HFFc6 (cell line): Measurements from ENCODE around the gene WASHC4. TPM values are rescaled to one million over a fixed set of nuclear protein-coding genes. Genes with fewer than 3 reads are reported as not detected.
A peak's percentile ranks its signal among the peaks of the same experiment; 100 is the strongest.
"Not testable (repeated sequence)": the region's sequence is repeated elsewhere in the genome, so short reads cannot be mapped to it uniquely, and the experiment has no call there.

ENCODE experiments used
- DNase-seq: peaks from one replicate; pipeline ENCODE4 v3.0.0-alpha.2; 2018
- H3K27ac Mint-ChIP-seq: 2 replicates; pipeline ENCODE4 v1.8.0; 2020; ENCODE audit warnings: mild to moderate bottlenecking, mixed read lengths
- H3K27me3 Mint-ChIP-seq: 2 replicates; pipeline ENCODE4 v1.8.0; 2021; ENCODE audit warnings: mild to moderate bottlenecking, moderate library complexity, mixed read lengths; ENCODE audit not compliant: insufficient read depth
- H3K36me3 Mint-ChIP-seq: 2 replicates; pipeline ENCODE4 v1.8.0; 2021; ENCODE audit warnings: low read depth, mixed read lengths
- H3K4me1 Mint-ChIP-seq: 2 replicates; pipeline ENCODE4 v1.8.0; 2020; ENCODE audit warnings: low read depth, mixed read lengths
- H3K4me3 Mint-ChIP-seq: 2 replicates; pipeline ENCODE4 v1.8.0; 2020; ENCODE audit warnings: mild to moderate bottlenecking, moderate library complexity, mixed read lengths
- H3K9me3 Mint-ChIP-seq: 2 replicates; pipeline ENCODE4 v1.8.0; 2020; ENCODE audit warnings: mild to moderate bottlenecking, mixed read lengths
- total RNA-seq, 6 experiments: library from RNA; stranded (reverse); fragmentation: NEBNext Ultra II Directional; extraction: Animal tissue kit (Norgen Biotek cat#: 25700); gene quantifications; 2 replicates in 1 of 6; 3 replicates in 5 of 6; pipeline ENCODE4 v1.2.3, GENCODE V29; 2021
- TF ChIP-seq, protein P1 (sequence below): fragments of 200-600 bp; sonication (generic); IDR thresholded peaks from 2 replicates; pipeline ENCODE4 v1.5.0; 2021; ENCODE audit warnings: antibody characterized with exemption, mild to moderate bottlenecking

Gene WASHC4
- total RNA-seq, 6 experiments from 2014 or later = 41.6 to 47.3 (median 44.1) TPM

DNA sequence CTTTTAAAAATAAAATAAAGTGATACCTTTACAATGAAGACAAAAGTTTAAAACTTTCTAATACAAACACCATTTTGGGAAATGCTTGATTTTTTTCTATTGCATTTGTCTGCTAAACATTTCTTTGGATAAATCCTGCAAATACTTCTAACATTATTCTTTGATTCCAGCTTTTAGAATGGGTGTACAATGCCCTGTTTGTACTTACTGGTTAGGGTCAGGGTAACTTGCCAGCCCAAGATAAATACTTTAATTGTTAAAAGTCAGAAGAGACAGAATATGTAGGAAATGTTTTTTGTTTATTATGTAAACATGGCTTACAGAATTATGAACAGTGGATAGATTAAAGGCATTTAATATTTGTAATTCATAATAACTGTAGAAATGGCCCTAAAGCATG, 60.5 kb downstream of the WASHC4 start:
- Mint-ChIP-seq H3K4me3 (no peak overlapping the region), H3K9me3 (no peaks in the 10 kb centered on the region), H3K27me3 (no peaks in the 10 kb centered on the region; the same call in 1 of the 2 replicates), H3K27ac (no peak overlapping the region), H3K36me3 (peaks cover 16% of the 10 kb centered on the region), H3K4me1 (peaks cover 34% of the 10 kb centered on the region)
- no peak for DNase-seq
- TF ChIP-seq, protein P1, sequence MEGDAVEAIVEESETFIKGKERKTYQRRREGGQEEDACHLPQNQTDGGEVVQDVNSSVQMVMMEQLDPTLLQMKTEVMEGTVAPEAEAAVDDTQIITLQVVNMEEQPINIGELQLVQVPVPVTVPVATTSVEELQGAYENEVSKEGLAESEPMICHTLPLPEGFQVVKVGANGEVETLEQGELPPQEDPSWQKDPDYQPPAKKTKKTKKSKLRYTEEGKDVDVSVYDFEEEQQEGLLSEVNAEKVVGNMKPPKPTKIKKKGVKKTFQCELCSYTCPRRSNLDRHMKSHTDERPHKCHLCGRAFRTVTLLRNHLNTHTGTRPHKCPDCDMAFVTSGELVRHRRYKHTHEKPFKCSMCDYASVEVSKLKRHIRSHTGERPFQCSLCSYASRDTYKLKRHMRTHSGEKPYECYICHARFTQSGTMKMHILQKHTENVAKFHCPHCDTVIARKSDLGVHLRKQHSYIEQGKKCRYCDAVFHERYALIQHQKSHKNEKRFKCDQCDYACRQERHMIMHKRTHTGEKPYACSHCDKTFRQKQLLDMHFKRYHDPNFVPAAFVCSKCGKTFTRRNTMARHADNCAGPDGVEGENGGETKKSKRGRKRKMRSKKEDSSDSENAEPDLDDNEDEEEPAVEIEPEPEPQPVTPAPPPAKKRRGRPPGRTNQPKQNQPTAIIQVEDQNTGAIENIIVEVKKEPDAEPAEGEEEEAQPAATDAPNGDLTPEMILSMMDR = no peak

DNA sequence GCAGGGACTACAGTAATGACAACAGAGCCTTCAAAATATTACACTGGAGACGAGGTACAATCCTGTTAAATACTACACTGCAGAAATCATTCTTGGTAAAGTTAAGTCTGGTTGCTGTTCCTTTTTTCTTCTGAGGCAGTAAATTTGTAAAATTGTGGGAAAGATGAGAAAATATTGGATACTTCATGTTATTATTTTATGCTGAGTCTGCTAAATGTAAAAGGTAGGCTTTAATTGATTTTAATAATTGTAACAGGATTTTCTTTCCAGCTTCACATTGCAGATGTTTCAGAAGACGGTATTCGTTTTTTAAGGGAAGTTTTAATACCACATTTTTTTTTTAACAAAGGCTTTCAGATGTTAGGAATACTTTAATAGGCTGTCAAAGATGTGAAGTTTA, 62.6 kb downstream of the WASHC4 start:
- H3K4me1 Mint-ChIP-seq = peaks cover 28% of the 10 kb centered on the region
- H3K9me3 Mint-ChIP-seq = no peaks in the 10 kb centered on the region
- H3K36me3 Mint-ChIP-seq = peaks cover 14% of the 10 kb centered on the region
- H3K27ac Mint-ChIP-seq = peak overlapping the region; percentile 33; the same call in 1 of the 2 replicates
- no peak overlapping the region for H3K4me3 Mint-ChIP-seq
- H3K27me3 Mint-ChIP-seq = no peaks in the 10 kb centered on the region; the same call in 1 of the 2 replicates
- no peak for DNase-seq
- TF ChIP-seq, protein P1 = no peak

DNA sequence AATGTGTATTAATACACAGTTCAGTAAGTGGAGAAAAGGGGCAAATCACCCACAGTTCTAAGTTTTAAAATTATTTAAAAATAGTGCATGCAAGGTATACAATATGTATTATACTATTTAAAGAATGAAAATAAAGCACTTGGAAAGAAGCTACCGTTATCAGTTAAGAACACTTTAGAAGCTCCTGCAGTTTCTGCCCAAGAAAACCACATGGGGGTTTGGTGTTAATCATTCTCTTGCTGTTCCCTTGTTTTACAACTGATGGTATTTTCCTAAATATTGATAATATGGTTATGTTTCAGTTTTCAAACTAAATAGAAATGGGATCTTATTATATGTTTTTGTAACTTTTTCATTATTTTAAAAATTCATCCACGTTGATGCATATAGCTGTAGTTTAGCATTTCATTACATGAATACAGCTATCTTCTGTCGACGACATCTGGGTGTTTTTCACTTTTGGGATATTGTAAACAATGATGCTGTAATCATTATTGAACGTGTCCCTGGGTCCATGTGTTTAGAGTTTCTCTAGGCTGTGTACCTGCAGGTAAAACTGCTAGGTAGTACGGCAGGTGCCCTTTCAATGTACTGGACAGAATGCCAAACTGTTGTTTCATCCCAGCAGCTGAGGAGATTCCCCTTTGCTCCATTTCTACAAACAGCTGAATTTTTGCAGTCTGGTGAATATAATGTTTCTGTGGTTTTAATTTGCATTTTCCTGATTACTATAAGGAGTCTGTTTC, 64.3 kb downstream of the WASHC4 start:
- TF ChIP-seq, protein P1 = no peak
- DNase-seq = no peak
- H3K27me3 Mint-ChIP-seq = no peaks in the 10 kb centered on the region; the same call in 1 of the 2 replicates
- H3K36me3 Mint-ChIP-seq = peaks cover 27% of the 10 kb centered on the region
- peak overlapping the region; percentile 45 for H3K27ac Mint-ChIP-seq
- H3K4me1 Mint-ChIP-seq = peaks cover 25% of the 10 kb centered on the region
- H3K4me3 Mint-ChIP-seq = no peak overlapping the region
- no peaks in the 10 kb centered on the region for H3K9me3 Mint-ChIP-seq

DNA sequence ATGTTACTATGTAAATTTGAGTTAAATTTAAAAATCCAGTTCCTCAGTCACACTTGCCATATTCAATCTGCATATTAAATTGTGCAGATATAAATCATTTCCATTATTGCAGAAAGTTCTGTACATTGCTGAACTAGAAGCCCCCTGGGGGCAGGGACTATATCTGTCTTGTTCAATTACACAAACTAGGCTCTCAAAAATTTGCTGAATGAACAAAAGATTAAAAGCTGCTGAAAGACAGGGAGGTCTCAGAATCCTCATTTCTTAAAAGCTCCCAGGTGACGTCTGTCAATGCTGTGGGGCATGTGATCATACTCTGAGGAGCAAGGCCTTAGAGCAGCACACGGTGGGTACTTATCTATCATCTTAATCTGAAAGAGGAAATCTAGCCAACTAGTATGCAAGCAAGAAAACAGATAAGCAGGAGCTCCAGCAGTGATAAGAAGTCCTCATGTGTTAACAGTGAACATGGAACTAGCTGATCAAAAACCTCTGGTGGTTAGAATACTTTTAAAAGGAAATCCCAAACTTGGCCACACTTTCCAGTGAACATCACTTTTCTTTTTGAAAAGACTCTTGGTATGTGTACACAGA, 68.0 kb downstream of the WASHC4 start:
- Mint-ChIP-seq H3K27ac (peak overlapping the region; percentile 45; the same call in 1 of the 2 replicates), H3K4me3 (no peak overlapping the region; the same call in 1 of the 2 replicates), H3K27me3 (peaks cover 2% of the 10 kb centered on the region; the same call in 1 of the 2 replicates), H3K36me3 (peaks cover 49% of the 10 kb centered on the region), H3K9me3 (peaks cover 13% of the 10 kb centered on the region), H3K4me1 (peaks cover 5% of the 10 kb centered on the region)
- no peak for DNase-seq
- TF ChIP-seq, protein P1 = no peak

- DNase-seq = no peak
- Mint-ChIP-seq H3K4me3 (no peak overlapping the region), H3K36me3 (peaks cover 66% of the 10 kb centered on the region), H3K9me3 (peaks cover 29% of the 10 kb centered on the region), H3K27me3 (peaks cover 2% of the 10 kb centered on the region), H3K4me1 (no peaks in the 10 kb centered on the region), H3K27ac (no peak overlapping the region; the same call in 1 of the 2 replicates)
- TF ChIP-seq, protein P1 = no peak
Observed at GRCh38 chr12:105177208-105177607, 69.7 kb downstream of the WASHC4 start.

DNA sequence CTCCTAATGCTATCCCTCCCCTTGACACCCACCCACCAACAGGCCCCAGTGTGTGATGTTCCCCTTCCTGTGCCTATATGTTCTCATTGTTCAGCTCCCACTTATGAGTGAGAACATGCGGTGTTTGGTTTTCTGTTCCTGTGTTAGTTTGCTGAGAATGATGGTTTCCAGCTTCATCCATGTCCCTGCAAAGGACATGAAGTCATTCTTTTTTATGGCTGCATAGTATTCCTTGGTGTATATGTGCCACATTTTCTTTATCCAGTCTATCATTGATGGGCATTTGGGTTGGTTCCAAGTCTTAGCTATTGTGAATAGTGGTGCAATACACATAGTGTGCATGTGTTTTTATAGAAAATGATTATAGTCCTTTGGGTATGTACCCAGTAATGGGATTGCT, 71.6 kb downstream of the WASHC4 start:
- H3K27me3 Mint-ChIP-seq = not testable (repeated sequence)
- H3K27ac Mint-ChIP-seq = peak overlapping the region; percentile 26; the same call in 1 of the 2 replicates
- peaks cover 41% of the 10 kb centered on the region for H3K9me3 Mint-ChIP-seq

GRCh38 chr12:105183406-105183805, 75.9 kb downstream of the WASHC4 start:
- H3K27ac Mint-ChIP-seq, H3K4me1 Mint-ChIP-seq, DNase-seq, H3K4me3 Mint-ChIP-seq, H3K27me3 Mint-ChIP-seq: not testable (repeated sequence)
- H3K9me3 Mint-ChIP-seq = peaks cover 46% of the 10 kb centered on the region
- peaks cover 85% of the 10 kb centered on the region for H3K36me3 Mint-ChIP-seq

More for the DNA sequence above, 71.6 kb downstream of the WASHC4 start:
- H3K4me1 Mint-ChIP-seq, DNase-seq, H3K4me3 Mint-ChIP-seq: not testable (repeated sequence)
- peaks cover 83% of the 10 kb centered on the region for H3K36me3 Mint-ChIP-seq

- H3K9me3 Mint-ChIP-seq = peaks cover 46% of the 10 kb centered on the region
- DNase-seq, H3K27ac Mint-ChIP-seq, H3K27me3 Mint-ChIP-seq, H3K4me3 Mint-ChIP-seq, H3K4me1 Mint-ChIP-seq: not testable (repeated sequence)
- H3K36me3 Mint-ChIP-seq = peaks cover 90% of the 10 kb centered on the region
Observed at GRCh38 chr12:105183976-105184375, 76.4 kb downstream of the WASHC4 start.
